ENCODE data around the gene ZNF710.

The ZNF710 gene

GRCh38 chr15:89993349-89993748 lies 7.8 kb upstream of the ZNF710 start:
- DNase-seq, result no peak

GRCh38 chr15:89997079-89997478 lies 4.0 kb upstream of the ZNF710 start:
- no peak for DNase-seq

DNA sequence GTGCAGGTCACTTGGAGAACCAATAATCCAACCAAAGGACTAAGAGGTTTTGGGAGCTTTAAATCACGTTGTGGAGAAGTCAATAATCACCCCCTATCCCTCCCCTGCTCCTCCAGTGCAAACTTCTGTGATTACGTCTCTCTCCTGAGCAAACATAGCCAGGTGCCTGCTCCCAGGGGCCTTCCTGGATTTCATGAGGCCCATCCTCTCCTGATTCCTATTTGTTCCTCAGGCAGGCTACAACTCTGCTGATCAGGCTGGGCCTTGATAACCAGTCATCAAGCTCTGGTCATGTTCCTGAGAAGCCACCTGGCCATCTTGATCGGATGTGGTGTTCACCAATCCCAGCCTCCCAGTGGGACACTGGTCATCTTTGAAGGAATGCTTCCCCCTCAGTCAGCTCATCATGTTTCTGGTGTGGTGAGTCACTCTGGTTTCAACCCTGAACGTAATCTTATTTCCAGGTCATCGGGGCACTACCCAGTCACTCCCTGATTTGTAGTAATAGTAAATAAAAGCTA lies 2.9 kb upstream of the ZNF710 start:
- DNase-seq, result peak; percentile 70

DNA sequence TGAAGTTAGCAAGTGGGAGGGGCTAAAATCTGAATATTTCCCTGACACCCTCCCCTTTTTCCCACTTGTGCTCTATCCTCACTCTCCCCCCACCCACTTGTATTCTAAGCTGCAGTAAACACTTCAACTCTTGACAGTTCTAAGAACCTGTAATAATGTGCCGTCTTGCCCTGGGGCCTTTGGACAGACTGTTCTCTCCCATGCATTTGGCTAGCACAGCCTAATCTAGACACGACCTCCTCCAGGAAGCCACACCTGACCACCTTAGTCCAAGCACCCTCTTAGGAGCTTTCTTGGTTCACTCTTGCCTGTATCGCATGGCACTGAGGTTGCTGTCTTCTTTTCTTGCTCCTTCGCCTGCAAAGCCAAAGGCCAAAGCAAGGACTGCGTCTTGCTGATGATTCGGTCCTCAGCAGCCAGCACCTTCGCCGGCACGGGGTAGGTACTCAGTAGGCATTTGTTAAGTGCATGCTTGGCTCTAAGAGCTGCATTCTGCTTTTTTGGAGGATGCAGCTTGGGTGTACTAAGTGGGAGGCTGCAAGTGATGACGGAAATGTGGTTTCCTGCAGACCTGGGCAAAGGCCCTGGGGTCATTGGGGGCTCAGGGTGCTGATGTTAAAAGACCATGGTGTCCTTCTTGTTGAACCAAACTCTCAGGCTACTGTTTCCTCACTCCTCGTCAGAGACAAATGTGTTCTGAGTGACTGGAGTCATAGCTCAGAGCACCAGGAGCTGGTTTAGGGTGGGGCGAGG lies 2.0 kb upstream of the ZNF710 start:
- no peak for DNase-seq

DNA sequence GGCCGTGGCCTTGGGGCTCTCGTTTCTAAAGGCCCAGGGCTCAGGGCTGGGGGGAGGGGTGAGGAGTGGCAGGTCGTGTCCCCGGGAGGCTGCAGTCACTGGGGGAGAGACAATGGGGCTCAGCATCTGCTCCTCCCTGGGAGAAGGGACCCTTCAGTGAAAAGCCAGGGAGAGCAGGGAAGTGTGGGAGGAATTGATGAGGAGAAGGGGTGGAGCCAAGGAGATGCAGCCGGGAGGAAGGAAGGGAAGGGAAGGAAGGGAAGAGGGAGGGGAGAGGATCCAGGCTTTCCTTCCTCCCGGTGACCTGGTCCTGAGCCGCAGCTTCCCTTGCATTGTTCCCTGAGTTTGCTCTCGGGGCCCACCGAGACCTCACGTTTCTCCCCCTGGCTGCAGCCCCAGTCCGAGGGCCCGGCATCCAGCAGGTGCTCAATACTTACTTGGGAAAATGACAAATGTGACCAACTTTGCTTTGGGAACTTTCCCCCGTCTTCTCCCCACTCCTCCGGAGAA lies 1.4 kb upstream of the ZNF710 start:
- DNase-seq, result peak; percentile 32

- DNase-seq, result peak; percentile 35
Observed at GRCh38 chr15:90000186-90001001, 730 bp upstream of the ZNF710 start.

GRCh38 chr15:90001683-90002427 lies 731 bp downstream of the ZNF710 start:
- peak; percentile 73 for DNase-seq

DNA sequence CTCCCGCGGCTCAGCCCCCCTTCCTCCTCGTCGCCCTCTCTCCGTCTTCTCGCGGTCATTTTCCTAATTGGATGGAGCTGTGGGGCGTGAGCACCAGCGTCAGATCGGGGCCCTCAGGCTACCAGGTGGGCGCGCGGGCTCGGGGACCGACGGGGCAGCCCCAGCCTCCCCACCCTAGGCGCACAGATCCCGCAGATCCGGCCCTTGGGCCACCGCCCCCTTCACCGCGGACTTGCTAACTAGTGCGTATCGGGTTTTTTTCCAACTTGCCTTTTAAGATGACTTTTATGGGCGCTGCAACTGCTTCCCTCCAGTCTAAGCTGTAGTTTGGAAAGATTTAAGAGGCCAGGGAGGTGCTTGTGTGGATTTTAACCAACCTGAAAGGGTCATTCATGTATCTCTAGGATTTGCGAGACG lies 1.3 kb downstream of the ZNF710 start:
- peak; percentile 46 for DNase-seq

- DNase-seq, result no peak
Observed at GRCh38 chr15:90003736-90004135, 2.6 kb downstream of the ZNF710 start.

GRCh38 chr15:90004252-90004651 lies 3.1 kb downstream of the ZNF710 start:
- no peak for DNase-seq

DNA sequence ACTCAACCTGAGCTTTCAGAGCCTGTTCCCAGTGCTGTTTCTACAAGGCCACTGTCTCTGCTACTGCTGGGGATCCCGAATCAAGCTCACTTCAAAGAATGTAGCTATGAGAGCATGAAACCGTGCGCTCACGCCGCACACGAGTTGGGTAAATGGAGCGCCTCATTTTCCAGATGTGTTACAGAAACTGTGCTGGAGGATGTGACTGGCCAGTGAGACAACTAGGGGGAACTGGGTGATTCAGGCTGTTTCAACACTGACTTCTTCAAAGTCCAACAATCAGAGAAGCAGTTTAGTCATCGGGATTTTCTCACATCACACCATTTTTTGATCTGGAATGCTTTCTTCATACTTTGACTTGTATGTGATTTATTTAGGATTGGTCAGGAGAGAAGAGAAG lies 3.5 kb downstream of the ZNF710 start:
- DNase-seq, result peak; percentile 93

GRCh38 chr15:90006217-90007075 lies 5.3 kb downstream of the ZNF710 start:
- DNase-seq, result no peak

- no peak for DNase-seq
Observed at GRCh38 chr15:90007076-90007460, 5.9 kb downstream of the ZNF710 start.

DNA sequence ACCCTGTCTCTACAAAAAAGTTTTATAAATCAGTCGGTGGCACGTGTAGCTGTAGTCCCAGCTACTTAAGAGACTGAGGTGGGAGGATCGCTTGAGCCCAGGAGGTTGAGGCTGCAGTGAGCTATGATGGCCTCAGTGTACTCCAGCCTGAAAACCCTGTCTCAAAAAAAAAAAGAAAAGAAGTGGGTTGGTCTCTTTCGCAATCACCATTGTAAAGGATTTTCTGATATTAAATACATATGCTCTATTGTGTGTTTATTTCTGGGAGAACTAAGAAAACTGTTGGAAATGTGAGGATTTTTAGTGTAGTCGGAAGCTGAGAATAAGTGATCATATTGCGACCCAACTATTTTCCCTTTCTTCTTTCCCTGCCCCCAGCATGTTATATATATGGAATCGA lies 7.5 kb downstream of the ZNF710 start:
- no peak for DNase-seq

DNA sequence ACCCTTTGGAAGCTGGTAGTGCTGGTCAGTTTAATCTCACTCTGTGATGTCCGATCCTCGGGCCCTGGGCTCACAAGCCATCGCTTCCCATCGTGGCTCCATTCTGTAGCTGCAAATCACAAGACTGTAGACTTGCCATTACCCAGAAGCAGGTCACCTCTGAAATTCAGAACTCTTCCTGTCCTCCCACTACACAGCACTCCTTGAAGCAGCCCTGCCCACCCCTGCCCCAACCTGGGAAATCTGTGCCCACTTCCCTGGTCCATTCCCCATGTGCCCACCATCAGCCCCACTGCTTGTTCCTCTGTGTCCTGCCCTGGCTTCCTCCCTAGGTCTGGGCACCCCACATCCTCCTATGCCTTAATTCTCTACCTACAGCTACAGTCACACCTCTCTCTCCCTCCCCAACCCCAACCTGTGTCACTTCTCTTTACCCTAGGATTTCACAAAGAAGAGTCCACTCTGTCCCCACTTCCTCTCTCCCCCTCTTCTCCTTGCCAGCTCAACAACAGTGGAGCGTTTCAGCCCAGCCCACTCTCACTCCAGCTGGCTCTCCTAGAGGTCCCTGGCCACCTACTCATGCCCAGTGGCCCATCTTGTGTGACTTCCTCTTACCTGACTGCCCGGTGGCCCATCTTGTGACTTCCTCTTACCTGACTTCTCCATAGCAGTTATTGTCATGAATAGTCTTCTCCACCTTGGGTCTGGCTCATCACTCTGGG lies 8.3 kb downstream of the ZNF710 start:
- DNase-seq, result no peak

GRCh38 chr15:90011705-90012104 lies 10.6 kb downstream of the ZNF710 start:
- no peak for DNase-seq

DNA sequence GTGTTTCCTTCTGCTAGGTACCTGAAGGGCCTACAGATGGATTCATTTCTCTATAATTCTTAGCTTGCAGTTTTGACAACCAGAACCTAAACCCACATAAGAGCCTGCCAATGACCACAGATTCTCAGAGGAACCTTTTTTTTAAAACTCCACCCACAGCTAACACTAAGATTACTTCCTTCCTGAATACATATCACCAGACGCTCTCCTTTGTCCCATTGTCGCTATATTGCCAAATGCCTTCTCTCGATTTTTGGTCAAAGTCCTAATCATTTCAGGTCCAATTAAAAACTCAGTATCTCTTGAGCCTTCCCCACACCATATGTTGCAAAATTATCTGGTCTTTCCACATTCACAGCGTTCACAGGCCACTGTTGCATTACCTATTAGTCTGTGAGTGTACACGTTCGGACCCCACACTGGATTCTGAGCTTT lies 12.4 kb downstream of the ZNF710 start:
- DNase-seq, result no peak

- DNase-seq, result no peak
Observed at GRCh38 chr15:90015294-90015693, 14.2 kb downstream of the ZNF710 start.

- no peak for DNase-seq
Observed at GRCh38 chr15:90015749-90016148, 14.6 kb downstream of the ZNF710 start.

GRCh38 chr15:90016721-90017120 lies 15.6 kb downstream of the ZNF710 start:
- DNase-seq, result no peak

DNA sequence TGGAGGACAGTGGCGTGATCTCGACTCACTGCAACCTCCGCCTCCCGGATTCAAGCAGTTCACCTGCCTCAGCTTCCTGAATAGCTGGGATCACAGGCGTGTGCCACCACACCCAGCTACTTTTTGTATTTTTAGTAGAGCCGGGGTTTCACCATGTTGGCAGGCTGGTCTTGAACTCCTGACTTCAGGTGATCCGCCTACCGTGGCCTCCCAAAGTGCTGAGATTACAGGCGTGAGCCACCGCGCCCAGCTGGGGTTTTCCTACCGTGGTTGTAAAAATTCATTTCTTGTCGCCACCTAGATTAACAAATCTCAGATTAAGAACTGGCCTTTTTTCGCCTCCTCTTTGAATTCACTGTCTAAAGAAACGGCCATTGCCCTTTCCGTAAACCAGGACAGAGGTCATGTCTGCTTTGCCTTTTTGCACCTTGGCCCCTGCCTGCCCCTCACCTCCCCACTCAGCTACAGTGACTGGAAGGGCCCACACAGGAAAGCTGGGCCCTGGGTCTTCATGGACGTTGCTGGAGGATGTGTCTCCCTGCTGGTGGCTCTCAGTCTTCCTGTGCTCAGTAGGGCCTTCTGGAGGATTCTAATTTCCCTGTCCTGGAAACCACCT lies 17.2 kb downstream of the ZNF710 start:
- no peak for DNase-seq

All from fibroblast of skin of back (primary cell).